Thyroid gland (tissue), 4 donors: Measurements from ENCODE around the gene KIF1B. TPM values are rescaled to one million over a fixed set of nuclear protein-coding genes. Genes with fewer than 3 reads are reported as not detected.

ENCODE experiments used
- DNase-seq, 2 donors: peaks; one replicate each; pipeline ENCODE4 v3.0.0-alpha.2; 2019
- H3K27ac ChIP-seq, 3 donors: fragments of 200-600 bp; sonication (generic); 1 replicate in 2 of 3; 2 replicates in 1 of 3; pipeline ENCODE4 v1.5.1; 2016 to 2019; ENCODE audit warnings: mild to moderate bottlenecking in 1 of 3, moderate library complexity in 1 of 3
- H3K27me3 ChIP-seq: fragments of 200-600 bp; sonication (generic); one replicate; pipeline ENCODE4 v1.5.1; 2019
- H3K36me3 ChIP-seq, 2 donors: fragments of 200-600 bp; sonication (generic); one replicate each; pipeline ENCODE4 v1.5.1; 2016 to 2019
- H3K4me1 ChIP-seq, 2 donors: fragments of 200-600 bp; sonication (generic); one replicate each; pipeline ENCODE4 v1.5.1; 2017 to 2019
- H3K4me3 ChIP-seq, 3 donors: fragments of 200-600 bp; sonication (generic); replicated peaks in 1 of 3; 1 replicate in 2 of 3; 2 replicates in 1 of 3; pipeline ENCODE4 v1.5.1; 2016; ENCODE audit warnings: mild to moderate bottlenecking in 1 of 3
- H3K9me3 ChIP-seq: fragments of 200-600 bp; sonication (generic); one replicate; pipeline ENCODE4 v1.5.1; 2017
- POLR2A ChIP-seq, 2 donors: fragments of 450-650 bp; IDR thresholded peaks; one replicate each; pipeline ENCODE4 v1.6.1; 2017; ENCODE audit warnings: antibody characterized with exemption in 2 of 2, mild to moderate bottlenecking in 2 of 2, moderate library complexity in 1 of 2
- WGBS, 2 donors: methylation state at CpG; one replicate each; pipeline ENCODE4 v1.1.5; 2017; 5-methylcytosine and 5-hydroxymethylcytosine counted together
- intact Hi-C: fragments of 100-400 bp; cut with DNase I; formaldehyde crosslinking; loops from one replicate; pipeline ENCODE4 v1.15.1; 2023
- total RNA-seq, 4 donors: library from RNA; depleted of rRNA; stranded (reverse); fragments of >200 nt; gene quantifications; one replicate each; pipeline ENCODE4 v1.2.3, GENCODE V29; 2016
- TF ChIP-seq, protein P1 (sequence below), 6 experiments: fragments of 200-600 bp in 3 of 6; fragments of 450-650 bp in 3 of 6; sonication (generic) in 3 of 6; IDR thresholded peaks; one replicate each; pipeline ENCODE4 v1.5.1; 2016 to 2019; ENCODE audit warnings: antibody characterized with exemption in 6 of 6, mild to moderate bottlenecking in 2 of 6, inconsistent platforms in 1 of 6, moderate library complexity in 1 of 6

Gene KIF1B
- total RNA-seq, 4 donors from 2014 or later = 51.7 to 70.5 (median 53.5) TPM

DNA sequence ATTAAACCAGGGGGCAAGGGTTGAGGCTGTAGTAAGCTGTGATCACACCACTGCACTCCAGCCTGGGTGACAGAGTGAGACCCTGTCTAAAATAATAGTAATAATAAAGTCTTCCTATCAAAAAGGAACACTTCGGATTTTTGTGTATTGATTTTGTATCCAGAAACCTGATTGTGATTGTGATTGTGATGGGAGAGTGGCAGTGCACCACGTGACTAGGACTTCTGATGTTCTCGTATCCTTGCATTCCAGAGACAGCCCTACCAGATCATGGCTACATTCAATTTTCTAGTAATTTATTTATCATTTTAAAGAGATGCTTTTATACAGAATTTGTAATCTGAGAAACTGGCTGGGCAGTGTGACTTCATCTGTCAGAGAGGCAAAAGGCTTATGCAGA is 2.6 kb upstream of the KIF1B start:
- intact Hi-C loops = no loop called here
- no peaks in the 10 kb centered on the region for H3K27me3 ChIP-seq
- H3K27ac ChIP-seq = no peak overlapping the region
- WGBS, 2 donors = 96% methylated on average over 3 of the region's 3 CpGs
- peaks cover 9 to 10% of the 10 kb centered on the region in 2 donors for H3K4me1 ChIP-seq
- H3K9me3 ChIP-seq = no peaks in the 10 kb centered on the region
- DNase-seq = no peak
- H3K36me3 ChIP-seq = no peaks in the 10 kb centered on the region
- H3K4me3 ChIP-seq = no peak overlapping the region
- TF ChIP-seq POLR2A (IDR thresholded peaks at IDR 0.05) = no peak
- TF ChIP-seq, protein P1, sequence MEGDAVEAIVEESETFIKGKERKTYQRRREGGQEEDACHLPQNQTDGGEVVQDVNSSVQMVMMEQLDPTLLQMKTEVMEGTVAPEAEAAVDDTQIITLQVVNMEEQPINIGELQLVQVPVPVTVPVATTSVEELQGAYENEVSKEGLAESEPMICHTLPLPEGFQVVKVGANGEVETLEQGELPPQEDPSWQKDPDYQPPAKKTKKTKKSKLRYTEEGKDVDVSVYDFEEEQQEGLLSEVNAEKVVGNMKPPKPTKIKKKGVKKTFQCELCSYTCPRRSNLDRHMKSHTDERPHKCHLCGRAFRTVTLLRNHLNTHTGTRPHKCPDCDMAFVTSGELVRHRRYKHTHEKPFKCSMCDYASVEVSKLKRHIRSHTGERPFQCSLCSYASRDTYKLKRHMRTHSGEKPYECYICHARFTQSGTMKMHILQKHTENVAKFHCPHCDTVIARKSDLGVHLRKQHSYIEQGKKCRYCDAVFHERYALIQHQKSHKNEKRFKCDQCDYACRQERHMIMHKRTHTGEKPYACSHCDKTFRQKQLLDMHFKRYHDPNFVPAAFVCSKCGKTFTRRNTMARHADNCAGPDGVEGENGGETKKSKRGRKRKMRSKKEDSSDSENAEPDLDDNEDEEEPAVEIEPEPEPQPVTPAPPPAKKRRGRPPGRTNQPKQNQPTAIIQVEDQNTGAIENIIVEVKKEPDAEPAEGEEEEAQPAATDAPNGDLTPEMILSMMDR (IDR thresholded peaks at IDR 0.05) = no peak

DNA sequence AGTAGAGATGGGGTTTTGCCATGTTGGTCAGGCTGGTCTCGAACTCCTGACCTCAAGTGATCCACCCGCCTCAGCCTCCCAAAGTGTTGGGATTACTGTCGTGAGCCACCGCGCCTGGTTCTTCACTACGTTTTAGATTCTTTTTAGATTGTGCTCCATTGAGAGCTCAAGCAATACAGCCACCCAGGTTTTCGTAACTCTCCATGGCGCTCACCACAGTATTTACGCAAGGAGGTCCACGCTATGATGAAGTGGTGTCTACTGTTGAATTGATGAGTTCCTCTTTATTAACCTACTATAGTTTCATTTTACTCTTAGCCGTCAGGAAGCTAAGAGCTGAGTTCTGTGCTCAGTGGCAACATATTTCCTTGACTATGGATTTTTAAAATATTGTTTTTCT is 1.8 kb upstream of the KIF1B start:
- DNase-seq = no peak
- intact Hi-C loops = no loop called here
- no peak overlapping the region for H3K27ac ChIP-seq
- no peak overlapping the region for H3K4me3 ChIP-seq
- H3K4me1 ChIP-seq = peaks cover 12 to 16% of the 10 kb centered on the region in 2 donors
- no peaks in the 10 kb centered on the region for H3K9me3 ChIP-seq
- TF ChIP-seq POLR2A (IDR thresholded peaks at IDR 0.05) = no peak
- TF ChIP-seq, protein P1 (IDR thresholded peaks at IDR 0.05) = no peak
- no peaks in the 10 kb centered on the region for H3K27me3 ChIP-seq
- H3K36me3 ChIP-seq = no peaks in the 10 kb centered on the region
- WGBS, 2 donors = 94 to 97% methylated on average over 11 of the region's 11 CpGs

DNA sequence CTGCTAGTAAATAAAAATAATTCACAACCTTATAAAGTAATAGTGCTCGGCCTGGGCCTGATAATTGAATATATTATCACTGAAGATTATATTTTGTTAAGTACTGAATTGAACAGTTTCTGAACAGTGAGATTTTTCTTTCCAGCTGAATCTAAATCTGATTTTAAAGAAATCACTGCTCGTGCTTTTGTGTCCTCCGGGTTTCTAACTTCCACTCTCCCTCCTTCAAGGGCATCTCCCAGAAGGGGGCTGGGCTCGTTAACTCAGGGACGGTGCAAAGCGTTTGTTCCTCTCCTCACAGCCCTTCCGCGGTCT is 823 bp upstream of the KIF1B start:
- WGBS, 2 donors = 8 to 11% methylated on average over 8 of the region's 8 CpGs
- Histone ChIP-seq H3K36me3 (no peaks in the 10 kb centered on the region), H3K27ac (peak overlapping the region; percentile 88 to 95 (median 90)), H3K4me1 (peaks cover 15 to 26% of the 10 kb centered on the region in 2 donors), H3K27me3 (no peaks in the 10 kb centered on the region), H3K9me3 (no peaks in the 10 kb centered on the region), H3K4me3 (peak overlapping the region; percentile 37 to 73 (median 68))
- no peak for TF ChIP-seq POLR2A (IDR thresholded peaks at IDR 0.05)
- TF ChIP-seq, protein P1 (IDR thresholded peaks at IDR 0.05) = no peak
- intact Hi-C loops = no loop called here
- DNase-seq = no peak

DNA sequence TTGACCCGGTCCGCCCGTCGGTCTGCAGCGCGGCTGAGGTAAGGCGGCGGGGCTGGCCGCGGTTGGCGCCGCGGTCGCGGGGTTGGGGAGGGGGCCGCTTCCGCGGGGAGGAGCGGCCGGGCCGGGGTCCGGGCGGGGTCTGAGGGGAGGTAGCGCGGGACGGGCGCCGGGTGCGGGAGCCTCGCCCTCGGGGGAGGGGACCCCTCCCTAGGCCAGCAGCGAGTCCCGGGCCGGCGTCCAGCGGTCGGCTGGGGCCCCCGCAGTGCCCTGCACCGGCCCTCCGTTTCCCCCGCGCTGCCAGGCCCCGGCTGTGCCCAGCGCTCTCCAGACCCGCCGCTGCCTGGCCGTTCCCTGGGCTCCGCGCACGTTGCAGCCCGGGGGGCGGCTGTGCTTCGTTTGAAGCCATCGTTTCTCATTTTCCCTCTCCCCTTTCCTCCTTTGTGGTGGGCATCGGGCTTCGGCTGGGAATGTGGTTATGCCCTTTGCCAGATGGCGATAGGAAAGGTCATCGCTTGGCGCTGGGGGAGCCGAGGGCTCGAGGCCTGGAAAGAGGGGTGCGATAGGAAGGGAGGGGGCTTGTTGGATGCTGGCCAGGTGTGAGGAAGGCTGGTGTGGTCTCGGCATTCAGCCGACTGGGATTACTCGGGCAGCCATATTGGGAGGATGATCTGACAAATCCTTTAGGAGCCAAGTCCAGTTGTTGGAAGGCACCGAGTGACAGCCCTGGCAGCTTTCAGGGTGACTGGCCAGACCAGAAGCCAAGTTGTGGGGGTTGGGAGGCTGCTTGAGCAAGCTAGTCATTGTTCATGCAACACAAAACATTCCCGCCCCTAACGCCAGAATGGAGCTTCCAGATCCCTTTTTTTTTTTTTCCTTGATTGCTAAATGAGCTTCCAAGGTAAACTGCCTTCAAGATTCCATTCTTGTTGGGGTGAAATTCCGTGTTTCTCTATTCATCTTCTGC is 753 bp downstream of the KIF1B start:
- whole genome bisulfite sequencing, 2 donors = 1 to 4% methylated on average over 18 to 29 of the region's 69 CpGs
- Histone ChIP-seq H3K36me3 (no peaks in the 10 kb centered on the region), H3K9me3 (no peaks in the 10 kb centered on the region), H3K27me3 (no peaks in the 10 kb centered on the region), H3K27ac (peak overlapping the region; percentile 87 to 95 (median 90)), H3K4me1 (peaks cover 18 to 35% of the 10 kb centered on the region in 2 donors), H3K4me3 (peak overlapping the region; percentile 29 to 73 (median 64))
- DNase-seq = peak; percentile 98
- TF ChIP-seq, protein P1 (IDR thresholded peaks at IDR 0.05) = no peak
- TF ChIP-seq POLR2A (IDR thresholded peaks at IDR 0.05) = peak in 1 of 2 donors; percentile 82
- intact Hi-C loops = loop anchor here (10.0 kb wide), 1 partner anchor 124 kb away; no protein-coding TSS in a partner anchor
